Stomach smooth muscle (tissue), 2 donors: ENCODE data around the gene BCL7A.
A peak's percentile ranks its signal among the peaks of the same experiment; 100 is the strongest.

Experiments
- H3K27ac ChIP-seq: one replicate; pipeline ENCODE4 v1.7.0; 2013; ENCODE audit warnings: mild to moderate bottlenecking, low read length, inconsistent platforms
- H3K27me3 ChIP-seq, 2 donors: one replicate each; pipeline ENCODE4 v1.7.0; 2013; ENCODE audit warnings: low read length in 2 of 2; ENCODE audit not compliant: insufficient read depth in 2 of 2, control insufficient read depth in 1 of 2
- H3K36me3 ChIP-seq, 2 donors: one replicate each; pipeline ENCODE4 v1.7.0; 2013; ENCODE audit warnings: low read length in 2 of 2; ENCODE audit not compliant: control insufficient read depth in 2 of 2, insufficient read depth in 2 of 2
- H3K4me1 ChIP-seq: one replicate; pipeline ENCODE4 v1.7.0; 2013; ENCODE audit warnings: low read length; ENCODE audit not compliant: control insufficient read depth, insufficient read depth
- H3K4me3 ChIP-seq, 2 donors: one replicate each; pipeline ENCODE4 v1.7.0; 2013; ENCODE audit warnings: low read length in 2 of 2
- H3K9ac ChIP-seq, 2 donors: one replicate each; pipeline ENCODE4 v1.7.0; 2013; ENCODE audit warnings: low read length in 2 of 2, mild to moderate bottlenecking in 1 of 2
- H3K9me3 ChIP-seq, 2 donors: one replicate each; pipeline ENCODE4 v1.7.0; 2013; ENCODE audit warnings: low read length in 2 of 2; ENCODE audit not compliant: control insufficient read depth in 2 of 2
- donor health status: healthy.
- donor health status: Pancreatic carcinoma.

The BCL7A gene

DNA sequence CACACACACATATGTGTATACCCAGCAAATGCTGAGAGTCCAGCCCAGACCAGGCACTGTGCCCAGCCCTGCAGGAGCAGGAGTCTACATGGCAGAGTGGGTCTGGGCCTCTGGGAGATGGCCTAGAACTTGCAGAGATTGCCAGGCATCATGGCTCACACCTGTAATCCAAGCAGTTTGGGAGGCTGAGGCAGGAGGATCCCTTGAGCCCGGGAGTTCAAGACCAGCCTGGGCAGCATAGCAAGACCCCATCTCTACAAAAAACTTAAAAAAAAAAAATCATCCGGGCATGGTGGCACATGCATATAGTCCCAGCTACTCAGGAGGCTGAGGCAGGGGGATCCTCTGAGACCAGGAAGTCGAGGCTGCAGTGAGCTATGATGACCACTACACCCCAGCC, 36.1 kb downstream of the BCL7A start:
- H3K9me3 ChIP-seq = no peaks in the 10 kb centered on the region
- no peaks in the 10 kb centered on the region for H3K27me3 ChIP-seq
- no peak overlapping the region for H3K4me3 ChIP-seq
- peak overlapping the region; percentile 37 for H3K27ac ChIP-seq
- no peak overlapping the region for H3K9ac ChIP-seq
- H3K4me1 ChIP-seq = peaks cover 61% of the 10 kb centered on the region
- peaks cover 0 to 2% of the 10 kb centered on the region in 2 donors for H3K36me3 ChIP-seq

DNA sequence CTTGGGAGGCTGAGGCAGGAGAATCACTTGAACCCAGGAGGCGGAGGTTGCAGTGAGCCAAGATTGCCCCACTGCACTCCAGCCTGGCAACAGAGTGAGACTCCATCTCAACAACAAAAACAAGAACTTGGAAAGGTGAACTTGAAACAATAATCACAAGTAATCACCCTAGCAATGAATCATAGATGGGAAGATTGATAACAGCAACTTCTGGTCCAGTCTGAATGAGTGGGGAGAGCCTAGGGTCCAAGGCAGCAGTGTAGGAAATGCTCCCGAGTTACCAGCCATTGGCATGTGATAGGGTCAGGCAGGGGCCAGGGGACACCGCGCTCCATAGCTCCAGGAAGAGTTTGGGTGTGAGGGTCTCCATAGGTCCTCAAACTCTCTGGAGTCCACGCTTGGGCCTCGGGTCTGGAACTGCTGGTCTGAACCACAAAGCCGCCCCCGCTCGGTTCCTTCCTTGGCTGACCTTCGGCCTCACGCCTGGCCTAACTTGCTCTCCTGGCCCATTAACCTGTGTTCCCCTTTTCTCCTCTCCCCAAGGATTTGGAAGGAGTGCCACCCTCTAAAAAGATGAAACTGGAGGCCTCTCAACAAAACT, 37.0 kb downstream of the BCL7A start:
- no peaks in the 10 kb centered on the region for H3K9me3 ChIP-seq
- peak overlapping the region in 1 of 2 donors; percentile 55 for H3K9ac ChIP-seq
- peaks cover 69% of the 10 kb centered on the region for H3K4me1 ChIP-seq
- peaks cover 0 to 2% of the 10 kb centered on the region in 2 donors for H3K36me3 ChIP-seq
- no peak overlapping the region for H3K4me3 ChIP-seq
- peak overlapping the region; percentile 85 for H3K27ac ChIP-seq
- no peaks in the 10 kb centered on the region for H3K27me3 ChIP-seq

- Histone ChIP-seq H3K27ac (peak overlapping the region; percentile 85), H3K4me1 (peaks cover 74% of the 10 kb centered on the region), H3K4me3 (peak overlapping the region in 1 of 2 donors; percentile 22), H3K36me3 (peaks cover 0 to 2% of the 10 kb centered on the region in 2 donors), H3K9me3 (no peaks in the 10 kb centered on the region), H3K9ac (peak overlapping the region; percentile 21 to 55), H3K27me3 (no peaks in the 10 kb centered on the region)
Observed at GRCh38 chr12:122059203-122059960, 37.7 kb downstream of the BCL7A start.

- peak overlapping the region; percentile 85 for H3K27ac ChIP-seq
- peaks cover 0 to 2% of the 10 kb centered on the region in 2 donors for H3K36me3 ChIP-seq
- H3K4me1 ChIP-seq = peaks cover 74% of the 10 kb centered on the region
- H3K27me3 ChIP-seq = no peaks in the 10 kb centered on the region
- no peaks in the 10 kb centered on the region for H3K9me3 ChIP-seq
- peak overlapping the region in 1 of 2 donors; percentile 15 for H3K4me3 ChIP-seq
- H3K9ac ChIP-seq = peak overlapping the region; percentile 19 to 21
Observed at GRCh38 chr12:122060081-122060501, 38.4 kb downstream of the BCL7A start.

GRCh38 chr12:122061253-122061652, 39.6 kb downstream of the BCL7A start:
- Histone ChIP-seq H3K27ac (peak overlapping the region; percentile 98), H3K9ac (no peak overlapping the region), H3K36me3 (no peaks in the 10 kb centered on the region), H3K4me3 (no peak overlapping the region), H3K27me3 (no peaks in the 10 kb centered on the region), H3K4me1 (peaks cover 75% of the 10 kb centered on the region), H3K9me3 (no peaks in the 10 kb centered on the region)

DNA sequence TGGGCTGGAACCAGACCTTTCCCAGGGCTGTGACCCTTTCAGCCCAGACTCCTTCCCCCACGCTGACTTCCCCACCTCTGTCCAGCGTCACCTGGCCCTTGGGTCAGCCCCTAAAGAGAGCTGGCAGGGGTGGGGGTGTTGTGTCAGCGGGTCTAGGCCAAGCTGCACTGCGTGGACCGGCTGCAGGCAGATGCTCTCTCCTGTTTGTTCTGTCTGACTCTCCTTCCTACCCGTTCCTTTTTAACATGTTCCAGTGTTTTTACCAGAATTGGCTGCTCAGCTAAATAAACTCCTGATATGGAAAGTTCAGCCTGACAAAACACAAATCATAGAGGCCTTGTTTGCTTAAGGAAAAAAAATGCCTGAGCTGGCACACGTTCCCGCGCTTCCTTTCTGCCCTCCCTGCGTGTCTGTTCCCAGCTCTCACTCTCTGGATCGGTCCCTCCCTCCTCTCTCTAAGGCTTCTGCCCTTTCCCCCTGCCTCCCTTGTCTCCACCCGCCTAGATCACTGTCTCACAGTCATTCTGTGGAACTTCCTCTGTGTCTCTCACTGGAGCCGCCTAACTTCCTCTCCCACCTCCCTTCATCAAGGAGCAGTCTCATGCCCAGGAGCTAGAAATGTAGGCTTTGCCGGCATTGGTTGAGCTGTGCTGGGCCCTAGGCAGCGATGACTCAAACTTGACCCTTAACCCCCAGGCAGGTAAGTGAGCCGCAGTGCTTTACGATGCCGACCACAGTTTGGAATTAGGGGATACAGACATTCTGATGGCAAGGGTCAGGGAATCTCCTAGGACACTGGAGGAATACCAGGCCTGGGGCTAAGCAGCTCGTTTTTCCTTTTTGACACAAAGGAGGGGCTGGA, 41.4 kb downstream of the BCL7A start:
- H3K4me1 ChIP-seq = peaks cover 75% of the 10 kb centered on the region
- H3K4me3 ChIP-seq = peak overlapping the region; percentile 52 to 70
- H3K9ac ChIP-seq = peak overlapping the region; percentile 74 to 93
- H3K36me3 ChIP-seq = no peaks in the 10 kb centered on the region
- H3K27ac ChIP-seq = peak overlapping the region; percentile 98
- H3K9me3 ChIP-seq = no peaks in the 10 kb centered on the region
- H3K27me3 ChIP-seq = no peaks in the 10 kb centered on the region

DNA sequence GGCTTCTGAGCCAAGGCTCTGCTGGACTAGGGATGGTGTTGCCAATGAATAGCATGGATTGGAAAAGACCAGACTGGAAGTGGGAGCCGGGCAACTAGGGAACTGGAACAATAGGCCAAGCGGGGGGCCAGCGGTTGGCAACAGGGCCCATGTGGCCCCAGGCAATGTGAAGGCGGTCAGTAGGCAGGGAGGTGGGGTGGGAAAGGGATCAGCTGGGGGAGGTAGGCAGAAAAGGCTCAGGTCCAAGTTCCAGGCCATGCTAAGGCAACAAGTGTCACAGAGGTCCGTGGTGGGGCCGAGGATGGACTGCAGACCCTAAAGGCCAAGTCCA, 42.0 kb downstream of the BCL7A start:
- Histone ChIP-seq H3K4me1 (peaks cover 78% of the 10 kb centered on the region), H3K36me3 (no peaks in the 10 kb centered on the region), H3K9me3 (no peaks in the 10 kb centered on the region), H3K9ac (peak overlapping the region; percentile 74 to 93), H3K27ac (peak overlapping the region; percentile 98), H3K27me3 (no peaks in the 10 kb centered on the region), H3K4me3 (peak overlapping the region; percentile 52 to 70)

DNA sequence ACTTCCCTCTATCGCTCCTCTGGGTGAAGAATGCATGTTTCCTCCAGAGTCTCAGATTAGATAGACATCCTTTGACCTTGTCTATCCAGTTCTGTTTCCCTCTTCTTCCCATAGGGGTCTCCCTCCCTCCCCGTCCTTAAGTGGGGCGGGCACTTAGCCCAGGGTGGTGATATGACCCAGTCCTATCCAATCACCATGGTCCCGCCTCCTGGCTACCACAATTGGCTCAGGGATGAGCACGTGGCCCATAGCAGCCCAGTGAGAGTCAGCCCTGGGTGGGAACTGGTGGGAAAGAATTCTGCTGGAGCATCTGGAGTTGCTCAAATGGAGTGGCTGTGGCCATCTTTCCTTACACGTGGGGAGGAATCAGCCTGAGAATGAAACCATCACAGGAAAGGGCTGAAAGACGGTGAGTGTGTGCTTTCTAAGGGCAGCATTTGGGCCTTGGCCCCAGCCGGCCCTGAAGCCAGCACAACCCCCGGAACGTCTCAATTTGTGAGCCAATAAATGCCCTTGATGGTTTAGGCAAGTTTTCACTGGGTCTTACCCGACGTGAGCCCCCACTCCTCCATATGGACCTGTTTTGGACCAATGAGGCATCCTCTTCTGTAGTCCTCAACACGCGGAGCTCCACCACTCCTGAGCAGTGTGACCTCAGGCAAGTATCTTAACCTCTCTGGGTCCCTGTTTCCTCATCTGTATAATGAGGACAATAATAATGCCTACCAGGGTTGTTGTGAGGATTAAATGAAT, 42.5 kb downstream of the BCL7A start:
- Histone ChIP-seq H3K27ac (peak overlapping the region; percentile 98), H3K27me3 (no peaks in the 10 kb centered on the region), H3K9me3 (no peaks in the 10 kb centered on the region), H3K4me1 (peaks cover 74% of the 10 kb centered on the region), H3K4me3 (peak overlapping the region; percentile 70 to 78), H3K36me3 (no peaks in the 10 kb centered on the region), H3K9ac (peak overlapping the region; percentile 74 to 93)

GRCh38 chr12:122064780-122065588, 43.3 kb downstream of the BCL7A start:
- peak overlapping the region; percentile 70 to 78 for H3K4me3 ChIP-seq
- no peaks in the 10 kb centered on the region for H3K9me3 ChIP-seq
- no peaks in the 10 kb centered on the region for H3K27me3 ChIP-seq
- H3K27ac ChIP-seq = peak overlapping the region; percentile 98
- H3K36me3 ChIP-seq = no peaks in the 10 kb centered on the region
- H3K9ac ChIP-seq = peak overlapping the region; percentile 64 to 76
- peaks cover 66% of the 10 kb centered on the region for H3K4me1 ChIP-seq
